Right forelimb (tissue), 1 donor: ENCODE results near the gene CNGA4.
"Not testable (repeated sequence)": the region's sequence is repeated elsewhere in the genome, so short reads cannot be mapped to it uniquely, and the experiment has no call there.

Experiments
- DNase-seq: peaks from one replicate; pipeline ENCODE4 v3.0.0-alpha.2; 2018

The CNGA4 gene

DNA sequence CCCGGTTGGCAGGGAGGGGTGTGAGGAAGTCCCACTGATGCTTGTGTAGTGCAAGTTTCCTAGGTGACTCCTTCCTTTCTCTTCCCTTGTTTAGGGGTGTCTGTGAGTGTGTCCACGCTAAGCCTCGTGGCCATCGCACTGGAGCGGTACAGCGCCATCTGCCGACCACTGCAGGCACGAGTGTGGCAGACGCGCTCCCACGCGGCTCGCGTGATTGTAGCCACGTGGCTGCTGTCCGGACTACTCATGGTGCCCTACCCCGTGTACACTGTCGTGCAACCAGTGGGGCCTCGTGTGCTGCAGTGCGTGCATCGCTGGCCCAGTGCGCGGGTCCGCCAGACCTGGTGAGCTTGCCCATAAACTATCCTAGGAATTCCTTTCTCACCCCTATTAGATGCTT is 31.1 kb downstream of the CNGA4 start:
- DNase-seq: no peak

GRCh38 chr11:6270584-6271246 is 31.8 kb downstream of the CNGA4 start:
- DNase-seq: no peak

DNA sequence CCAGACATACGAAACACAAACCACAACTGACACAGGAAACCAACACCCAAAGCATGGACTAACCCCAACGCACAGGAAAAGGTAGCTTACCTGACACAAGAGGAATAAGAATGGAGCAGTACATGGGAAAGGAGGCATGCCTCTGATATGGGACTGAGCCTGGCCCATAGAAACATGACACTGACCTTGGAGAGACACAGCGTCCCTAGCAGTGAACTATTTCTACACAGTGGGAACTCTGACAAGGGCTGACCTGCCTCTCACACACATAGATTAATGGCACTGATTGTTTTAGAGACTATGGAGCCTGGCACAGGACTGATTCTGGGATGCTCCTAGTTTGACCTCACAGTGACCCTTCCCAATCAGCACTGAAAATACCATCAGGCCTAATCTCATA is 32.7 kb downstream of the CNGA4 start:
- no peak for DNase-seq

DNA sequence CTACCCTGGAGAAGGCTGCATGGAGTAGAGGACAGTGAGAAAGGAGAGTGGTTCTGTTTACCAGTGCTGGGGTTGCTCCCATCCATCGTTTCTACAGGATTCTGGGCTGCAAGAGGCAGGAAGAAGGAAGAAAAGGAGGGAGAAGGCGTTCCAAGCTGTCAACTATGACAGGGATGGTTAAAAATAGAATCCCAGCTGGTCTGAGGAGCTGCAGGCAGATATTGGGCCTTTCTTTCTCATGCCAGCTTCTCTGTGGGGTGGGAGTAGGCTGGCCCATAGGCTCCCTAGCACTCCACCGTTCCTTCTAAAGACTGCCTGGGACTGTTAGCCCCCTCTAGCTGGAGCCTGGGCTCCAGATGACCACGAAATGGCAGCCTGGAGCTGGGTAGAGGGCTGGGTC is 34.3 kb downstream of the CNGA4 start:
- DNase-seq: no peak

DNA sequence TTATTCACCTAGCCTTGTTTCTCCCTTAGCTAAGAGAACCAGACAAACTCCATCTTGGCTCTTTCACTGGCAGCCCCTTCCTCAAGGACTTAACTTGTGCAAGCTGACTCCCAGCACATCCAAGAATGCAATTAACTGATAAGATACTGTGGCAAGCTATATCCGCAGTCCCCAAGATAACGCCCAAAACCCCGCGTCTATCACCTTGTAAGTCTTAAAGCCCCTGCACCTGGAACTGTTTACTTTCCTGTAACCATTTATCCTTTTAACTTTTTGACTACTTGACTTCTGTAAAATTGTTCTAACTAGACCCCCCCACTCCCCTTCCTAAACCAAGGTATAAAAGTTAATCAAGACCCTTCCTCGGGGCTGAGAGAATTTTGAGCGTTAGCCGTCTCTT is 41.9 kb downstream of the CNGA4 start:
- not testable (repeated sequence) for DNase-seq

DNA sequence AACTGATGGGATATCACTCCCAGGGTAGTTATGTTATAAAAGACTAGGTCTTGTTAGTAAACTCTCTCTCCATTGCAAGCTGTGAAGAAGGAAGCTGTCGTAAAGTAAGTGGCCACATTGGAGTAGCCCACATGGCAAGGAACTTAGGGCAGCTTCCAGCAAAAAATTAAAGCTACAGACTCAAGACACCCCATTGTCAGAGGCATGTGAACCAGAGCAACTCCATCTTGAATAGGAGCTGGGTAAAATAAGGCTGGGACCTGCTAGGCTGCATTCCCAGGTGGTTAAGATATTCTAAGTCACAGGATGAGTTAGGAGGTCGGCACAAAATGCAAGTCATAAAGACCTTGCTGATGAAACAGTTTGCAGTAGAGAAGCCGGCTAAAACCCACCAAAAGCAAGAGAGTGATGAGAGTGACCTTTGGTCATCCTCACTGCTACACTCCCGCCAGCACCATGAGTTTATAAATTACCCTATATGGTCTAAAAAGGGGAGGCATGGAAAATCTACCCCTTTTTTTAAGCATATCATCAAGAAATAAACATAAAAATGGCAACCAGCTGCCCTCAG is 44.6 kb downstream of the CNGA4 start:
- DNase-seq: no peak

GRCh38 chr11:6284250-6284649 is 45.4 kb downstream of the CNGA4 start:
- DNase-seq: no peak

DNA sequence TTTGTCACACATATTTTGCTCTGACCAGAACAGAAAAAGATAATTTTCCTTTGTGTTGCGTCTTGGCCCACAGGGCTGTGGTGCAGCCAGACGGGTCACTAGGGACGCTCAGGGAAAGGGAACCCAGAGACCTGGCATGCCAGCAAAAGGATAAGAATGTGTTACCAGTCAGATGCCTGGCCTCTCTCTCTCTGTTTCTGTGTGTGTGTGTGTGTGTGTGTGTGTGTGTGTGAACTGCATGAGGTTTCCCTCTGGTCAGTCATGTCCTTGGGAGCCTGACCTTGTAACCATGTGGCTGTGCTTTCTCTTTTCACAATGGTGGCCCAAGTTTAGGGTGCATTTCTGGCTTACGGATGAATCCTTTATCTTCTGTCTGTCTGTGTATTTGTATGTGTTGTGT is 46.1 kb downstream of the CNGA4 start:
- no peak for DNase-seq
